MM.1S (cell line): ENCODE data around the gene BCL11A.

Source experiments
- CTCF ChIP-seq: fragments of 300-600 bp; sonication (generic); IDR thresholded peaks from 2 replicates; pipeline ENCODE4 v1.5.1; 2016; ENCODE audit warnings: antibody characterized with exemption, low read length, mixed read lengths
- EZH2 ChIP-seq: fragments of 300-600 bp; sonication (generic); optimal IDR thresholded peaks from 2 replicates; pipeline ENCODE3; 2017; ENCODE audit warnings: low read depth, mild to moderate bottlenecking, antibody characterized with exemption, low read length, mixed read lengths

GRCh38 chr2:60497500-60497899 lies 56.0 kb downstream of the BCL11A start:
- TF ChIP-seq CTCF (no peak), EZH2 (no peak)
